Amniotic epithelial cell (primary cell): ENCODE results near the gene RDM1.
"Not testable (repeated sequence)": the region's sequence is repeated elsewhere in the genome, so short reads cannot be mapped to it uniquely, and the experiment has no call there.

ENCODE experiments used
- DNase-seq: peaks from one replicate; pipeline ENCODE4 v3.0.0-alpha.2; 2010; ENCODE audit warnings: low read depth

RDM1 gene

GRCh38 chr17:35898283-35899070 lies 32.1 kb downstream of the RDM1 start:
- no peak for DNase-seq

DNA sequence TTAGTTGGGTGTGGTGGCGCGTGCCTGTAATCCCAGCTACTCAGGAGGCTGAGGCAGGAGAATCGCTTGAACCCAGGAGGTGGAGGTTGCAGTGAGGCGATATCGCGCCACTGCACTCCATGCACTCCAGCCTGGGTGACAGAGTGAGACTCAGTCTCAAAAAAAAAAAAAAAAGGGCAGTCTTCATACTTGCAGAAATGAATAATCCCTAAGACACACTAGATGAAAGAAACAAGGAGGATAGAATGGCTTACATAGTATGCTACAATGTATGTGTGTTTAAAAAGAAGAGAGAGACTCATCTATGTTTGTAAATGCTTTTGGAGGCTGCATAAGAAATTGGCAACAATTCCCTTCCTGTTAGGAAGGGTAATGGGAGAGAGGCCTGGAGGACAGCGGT lies 32.8 kb downstream of the RDM1 start:
- DNase-seq = not testable (repeated sequence)

GRCh38 chr17:35895636-35896587 lies 34.7 kb downstream of the RDM1 start:
- no peak for DNase-seq

DNA sequence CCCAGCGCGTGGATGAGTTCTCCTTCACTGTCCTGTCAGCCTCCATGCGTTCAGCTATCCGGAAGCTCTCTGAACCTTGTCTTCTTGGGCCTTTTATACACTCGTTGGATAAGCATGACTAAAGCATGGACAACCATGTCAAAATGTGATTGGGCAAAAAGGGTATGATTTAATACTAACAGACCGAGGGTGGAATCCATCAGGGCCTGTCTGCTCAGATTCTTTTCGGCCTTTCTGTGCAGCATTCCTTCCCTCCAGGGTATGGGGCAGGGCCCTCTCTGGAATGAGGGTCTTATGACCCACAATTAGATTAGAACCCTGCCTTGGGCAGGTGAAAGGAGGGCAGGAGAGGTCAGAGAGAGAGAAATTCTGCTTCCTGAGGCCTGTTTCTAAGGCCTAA lies 36.4 kb downstream of the RDM1 start:
- no peak for DNase-seq

GRCh38 chr17:35893751-35894150 lies 36.8 kb downstream of the RDM1 start:
- DNase-seq = no peak

GRCh38 chr17:35892091-35893035 lies 38.2 kb downstream of the RDM1 start:
- peak; percentile 18 for DNase-seq

- DNase-seq = no peak
These were observed 39.3 kb downstream of the RDM1 start for GRCh38 chr17:35891269-35891668.

- no peak for DNase-seq
These were observed 39.8 kb downstream of the RDM1 start for GRCh38 chr17:35890774-35891155.

DNA sequence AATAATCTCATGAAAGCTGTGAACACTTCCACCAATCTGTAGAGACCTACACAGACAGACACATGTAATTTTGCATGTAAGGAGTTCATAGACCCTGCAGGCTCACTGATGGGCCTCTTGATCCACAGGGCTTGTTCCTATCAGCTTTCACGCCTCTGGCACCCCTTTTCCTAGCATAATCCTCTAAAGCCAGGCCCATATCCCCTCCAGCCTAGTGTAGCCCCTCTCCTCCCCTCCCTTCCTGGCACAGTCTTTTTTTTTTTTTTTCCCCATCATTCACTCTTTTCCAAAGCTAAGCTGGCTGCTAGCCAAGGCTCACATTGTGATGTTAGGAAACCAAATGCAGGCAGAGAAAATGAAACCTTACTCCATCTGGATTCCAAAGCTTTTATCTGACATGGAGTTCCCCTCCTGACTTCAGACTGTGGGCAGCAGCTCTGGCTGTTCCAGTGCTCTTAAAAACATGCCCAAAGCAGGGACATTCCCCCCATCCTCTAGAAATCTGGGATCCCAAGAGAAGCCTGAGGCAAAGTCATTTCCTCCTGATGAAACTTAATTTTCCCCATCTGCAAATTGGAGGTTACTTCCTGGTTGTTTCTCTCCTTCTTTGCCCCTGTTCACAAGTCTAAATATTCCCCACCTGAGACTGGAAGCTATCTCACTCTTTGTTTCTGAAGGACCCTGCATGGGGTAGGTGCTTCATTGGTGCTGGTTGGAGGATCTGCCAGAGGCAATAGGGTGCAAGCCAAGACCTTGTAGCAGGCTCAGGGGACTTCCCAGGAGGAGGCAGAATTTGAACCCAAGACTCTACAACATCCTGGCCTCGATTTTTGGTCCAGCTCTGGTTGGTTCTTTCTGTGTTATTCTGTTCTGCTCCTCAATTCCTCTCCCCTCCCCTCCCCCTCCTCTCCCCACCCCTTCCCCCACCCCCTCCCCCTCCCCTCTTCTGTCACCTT lies 40.5 kb downstream of the RDM1 start:
- DNase-seq = peak; percentile 72

DNA sequence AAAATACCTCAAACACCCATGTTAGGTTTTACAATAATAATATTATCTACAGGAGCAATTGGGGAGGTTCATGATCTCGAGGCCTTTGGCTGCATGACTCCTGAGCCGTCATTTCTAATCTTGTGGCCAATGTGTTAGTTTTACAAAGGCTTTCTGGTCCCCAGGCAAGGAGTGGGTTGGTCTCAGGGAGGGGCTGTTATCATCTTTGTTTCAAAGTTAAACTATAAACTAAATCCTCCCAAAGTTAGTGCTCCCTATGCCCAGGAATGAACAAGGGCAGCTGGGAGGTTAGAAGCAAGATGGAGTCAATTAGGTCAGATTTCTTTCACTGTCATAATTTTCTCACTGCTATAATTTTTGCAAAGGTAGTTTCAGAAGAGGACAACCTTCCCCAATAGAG lies 41.3 kb downstream of the RDM1 start:
- DNase-seq = no peak

DNA sequence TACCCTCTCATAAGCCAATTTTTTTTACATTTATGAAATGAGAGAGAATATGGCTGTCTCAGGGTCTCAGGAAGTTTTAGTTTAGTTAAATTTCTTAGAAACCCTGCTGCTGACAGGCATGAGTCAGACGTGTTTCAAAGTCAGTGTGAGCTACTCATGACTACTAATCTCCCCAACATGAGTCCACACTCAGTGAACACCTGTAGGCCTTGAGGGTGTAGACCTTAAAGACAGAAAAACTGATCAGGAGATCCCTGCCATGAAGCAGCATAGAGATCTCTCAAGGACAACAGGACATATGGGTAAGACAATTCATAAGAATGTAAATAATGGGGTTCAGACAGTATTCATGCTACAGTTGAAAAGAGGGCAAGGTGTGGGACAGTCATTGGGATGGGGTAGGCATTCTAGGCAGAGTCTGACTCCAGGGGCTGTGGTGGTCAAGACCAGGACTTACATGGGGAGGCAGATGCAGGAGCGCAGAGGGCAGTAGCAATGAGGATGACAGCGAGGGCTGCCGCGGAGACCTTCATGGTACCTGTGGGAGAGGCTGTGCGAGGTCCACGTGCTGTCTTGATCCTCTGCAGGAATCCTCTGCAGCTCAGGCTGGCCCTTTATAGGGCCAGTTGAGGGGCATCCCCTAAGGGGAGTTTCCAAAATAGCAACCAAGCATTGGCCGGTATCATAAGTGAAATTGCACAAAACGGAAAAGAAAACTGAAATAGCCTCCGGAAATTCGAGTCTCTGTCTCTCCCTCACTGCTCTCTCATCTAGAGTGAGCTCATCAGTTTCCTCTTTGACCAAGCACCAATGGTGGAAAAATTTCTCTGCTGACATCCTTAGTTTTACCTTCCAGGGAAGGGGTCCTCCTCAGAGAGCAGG lies 50.6 kb downstream of the RDM1 start, which contains the start of gene CCL5:
Gene CCL5, minus strand, starts transcription at position 588 of the 882 bp plus-strand sequence.
- no peak for DNase-seq

GRCh38 chr17:35878361-35878760 lies 52.2 kb downstream of the RDM1 start:
- no peak for DNase-seq

DNA sequence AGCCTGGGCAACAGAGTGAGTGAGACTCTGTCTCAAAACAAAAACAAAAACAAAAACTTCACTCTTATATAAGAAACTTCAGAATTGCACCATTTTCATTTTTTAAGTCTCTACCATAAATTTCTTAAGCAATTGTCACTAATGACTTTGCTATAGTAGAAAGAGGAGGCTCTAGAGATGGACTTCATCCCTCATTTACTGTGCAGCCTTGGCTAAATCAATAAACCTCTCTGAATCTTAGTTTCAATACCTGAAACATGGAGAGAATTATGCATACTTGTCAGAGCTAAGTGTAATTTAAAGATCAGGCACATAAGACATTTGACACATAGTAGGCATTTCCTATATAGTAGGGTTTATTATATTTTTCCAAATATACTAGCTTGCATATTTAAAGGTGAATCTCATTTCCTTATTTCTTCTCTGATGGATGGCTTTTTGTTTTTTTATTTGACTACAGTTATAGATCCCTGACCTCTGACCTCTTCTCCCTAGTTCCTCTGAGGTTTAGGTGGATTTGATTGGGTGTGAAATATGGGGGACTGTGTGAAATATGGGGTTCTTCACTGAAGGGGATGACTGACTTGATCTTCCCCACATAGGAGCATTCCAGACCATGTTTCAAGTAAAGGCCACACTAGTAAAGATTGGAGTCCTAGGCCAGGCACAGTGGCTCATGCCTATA lies 53.1 kb downstream of the RDM1 start:
- no peak for DNase-seq

DNA sequence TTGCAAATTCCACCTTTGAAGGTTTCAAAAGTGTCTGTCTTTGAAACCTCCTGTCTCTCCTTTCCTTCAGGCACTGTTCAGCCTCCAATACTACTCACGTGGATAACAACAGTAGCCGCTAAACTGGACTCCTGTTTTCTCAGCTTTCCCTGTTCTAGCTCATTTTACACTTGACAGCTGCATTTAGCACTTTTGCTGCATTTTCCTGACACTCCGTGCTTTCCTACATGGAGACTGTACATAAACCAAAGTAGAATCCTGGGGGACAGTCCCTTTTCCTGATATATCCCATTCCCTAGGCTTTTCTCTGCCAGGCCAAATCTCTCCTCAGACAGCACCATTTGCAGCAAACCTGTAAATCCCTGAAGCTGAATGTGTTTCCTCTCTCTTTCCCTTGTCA lies 54.0 kb downstream of the RDM1 start:
- DNase-seq = no peak

DNA sequence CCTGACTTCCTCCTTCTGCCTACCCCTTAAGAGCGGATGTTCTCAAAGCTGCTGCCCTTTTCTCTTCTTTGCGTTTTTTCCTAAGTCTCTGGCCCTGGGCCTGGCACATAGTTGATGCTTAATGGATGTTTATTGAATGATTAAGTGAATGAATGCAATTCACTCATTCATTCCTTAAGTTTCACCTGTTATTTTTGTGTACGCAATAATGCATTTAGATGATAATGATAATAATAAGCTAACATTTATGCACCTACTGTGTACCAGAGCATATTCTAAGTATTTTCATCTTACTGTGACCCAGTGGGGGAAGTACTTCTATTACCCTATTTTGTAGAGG lies 54.8 kb downstream of the RDM1 start:
- no peak for DNase-seq

- no peak for DNase-seq
These were observed 55.3 kb downstream of the RDM1 start for GRCh38 chr17:35875072-35875799.

DNA sequence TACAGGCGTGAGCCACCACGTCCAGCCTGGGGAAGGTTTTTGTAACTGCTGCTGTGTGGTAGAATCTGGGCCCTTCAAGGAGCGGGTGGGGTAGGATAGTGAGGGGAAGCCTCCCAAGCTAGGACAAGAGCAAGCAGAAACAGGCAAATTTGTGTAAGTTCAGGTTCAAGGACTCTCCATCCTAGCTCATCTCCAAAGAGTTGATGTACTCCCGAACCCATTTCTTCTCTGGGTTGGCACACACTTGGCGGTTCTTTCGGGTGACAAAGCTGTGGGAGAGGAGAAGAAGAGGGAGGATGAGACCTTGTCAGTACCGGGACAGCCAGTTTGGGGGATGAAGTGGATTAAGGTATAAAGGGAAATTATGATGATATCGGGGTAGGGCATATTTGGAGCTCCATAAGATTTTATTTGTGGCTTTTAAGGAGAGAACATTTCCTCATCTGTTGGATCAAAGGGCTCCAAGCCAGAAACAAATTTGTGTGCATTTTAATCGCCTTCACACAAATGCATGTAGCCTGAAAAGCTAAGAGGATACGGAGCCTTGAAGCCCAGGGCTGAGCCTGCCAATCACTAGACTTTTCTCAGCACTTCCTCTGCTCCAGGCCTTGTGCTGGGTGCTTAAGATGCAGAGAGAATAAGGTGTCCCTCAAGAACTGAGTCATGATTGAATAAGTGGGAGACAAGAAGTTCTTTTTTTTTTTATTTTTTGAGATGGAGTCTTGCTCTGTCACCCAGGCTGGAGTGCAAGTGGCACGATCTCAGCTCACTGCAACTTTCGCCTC lies 58.2 kb downstream of the RDM1 start:
- DNase-seq = no peak
